Activated B cell treated with CpG ODN at 0.5 μM for 24 hours (primary cell): Measurements from ENCODE around the gene ZNF774. TPM values are rescaled to one million over a fixed set of nuclear protein-coding genes. Genes with fewer than 3 reads are reported as not detected.
A peak's percentile ranks its signal among the peaks of the same experiment; 100 is the strongest.
"Not testable (repeated sequence)": the region's sequence is repeated elsewhere in the genome, so short reads cannot be mapped to it uniquely, and the experiment has no call there.

Experiments used
- ATAC-seq: fragments of 200-7000 bp; cut with Tn5 transposase; one replicate; pipeline ENCODE4 v1.10.0; 2021; ENCODE audit warnings: low read depth, mild to moderate bottlenecking, moderate library complexity
- CTCF ChIA-PET: fragments of 350-600 bp; sonication (Branson Sonifier 250); formaldehyde crosslinking; loops from one replicate; lab custom pipeline; 2021; ENCODE audit warnings: antibody characterized with exemption; lab: Charles Lee
- POLR2A ChIA-PET: fragments of 350-600 bp; sonication (Branson Sonifier 250); formaldehyde crosslinking; loops from one replicate; lab custom pipeline; 2021; ENCODE audit warnings: antibody characterized with exemption; lab: Charles Lee
- DNase-seq: peaks from one replicate; pipeline ENCODE4 v3.0.0; 2022
- H3K27ac Mint-ChIP-seq: one replicate; pipeline ENCODE4 v1.8.0; 2020; ENCODE audit warnings: mixed read lengths
- H3K27me3 Mint-ChIP-seq: one replicate; pipeline ENCODE4 v1.8.0; 2021; ENCODE audit warnings: mixed read lengths
- H3K36me3 Mint-ChIP-seq: one replicate; pipeline ENCODE4 v1.8.0; 2021; ENCODE audit warnings: low read depth, mixed read lengths
- H3K4me1 Mint-ChIP-seq: one replicate; pipeline ENCODE4 v1.8.0; 2021; ENCODE audit warnings: mixed read lengths
- H3K4me3 Mint-ChIP-seq: one replicate; pipeline ENCODE4 v1.8.0; 2020; ENCODE audit warnings: mild to moderate bottlenecking, mixed read lengths
- H3K9me3 Mint-ChIP-seq: one replicate; pipeline ENCODE4 v1.8.0; 2020; ENCODE audit warnings: mixed read lengths
- CTCF ChIP-seq: fragments of 200-600 bp; IDR thresholded peaks from one replicate; pipeline ENCODE4 v1.8.0; 2022; ENCODE audit warnings: antibody characterized with exemption, mild to moderate bottlenecking
- intact Hi-C: fragments of 100-400 bp; cut with micrococcal nuclease; formaldehyde crosslinking; loops from one replicate; pipeline ENCODE4 v1.15.1; 2024
- total RNA-seq: library from RNA; stranded (reverse); gene quantifications from 2 replicates; pipeline ENCODE4 v1.2.3, GENCODE V29; 2022

The ZNF774 gene
- total RNA-seq, 1 donor from 2014 or later = 1.3 TPM

GRCh38 chr15:90407871-90408317 lies 55.8 kb downstream of the ZNF774 start:
- no peak overlapping the region for H3K4me3 Mint-ChIP-seq
- no peaks in the 10 kb centered on the region for H3K27me3 Mint-ChIP-seq
- H3K4me1 Mint-ChIP-seq = peaks cover 69% of the 10 kb centered on the region
- intact Hi-C loops = no loop called here
- ChIA-PET CTCF (interaction anchor here (0.9 to 1.9 kb wide), 3 partner anchors 40 to 115 kb away, joined by 3 read pairs; no protein-coding TSS in a partner anchor), POLR2A (no interaction called here)
- no peak for TF ChIP-seq CTCF
- no peak for ATAC-seq
- DNase-seq = no peak
- peaks cover 27% of the 10 kb centered on the region for H3K36me3 Mint-ChIP-seq
- no peak overlapping the region for H3K27ac Mint-ChIP-seq
- H3K9me3 Mint-ChIP-seq = peaks cover 2% of the 10 kb centered on the region

GRCh38 chr15:90408657-90409056 lies 56.6 kb downstream of the ZNF774 start:
- DNase-seq = no peak
- Mint-ChIP-seq H3K27ac (no peak overlapping the region), H3K9me3 (peaks cover 2% of the 10 kb centered on the region), H3K27me3 (no peaks in the 10 kb centered on the region), H3K4me3 (no peak overlapping the region), H3K36me3 (peaks cover 27% of the 10 kb centered on the region), H3K4me1 (peaks cover 75% of the 10 kb centered on the region)
- intact Hi-C loops = no loop called here
- no peak for TF ChIP-seq CTCF
- ChIA-PET POLR2A (no interaction called here), CTCF (interaction anchor here (1.9 kb wide), 1 partner anchor 116 kb away, joined by 3 read pairs; no protein-coding TSS in a partner anchor)
- no peak for ATAC-seq

- H3K36me3 Mint-ChIP-seq = peaks cover 23% of the 10 kb centered on the region
- H3K4me3 Mint-ChIP-seq, DNase-seq, CTCF ChIA-PET, H3K27me3 Mint-ChIP-seq, intact Hi-C loops, H3K27ac Mint-ChIP-seq, ATAC-seq, POLR2A ChIA-PET, H3K9me3 Mint-ChIP-seq: not testable (repeated sequence)
- peaks cover 80% of the 10 kb centered on the region for H3K4me1 Mint-ChIP-seq
Observed at GRCh38 chr15:90409587-90409986, 57.5 kb downstream of the ZNF774 start.

GRCh38 chr15:90410316-90410715 lies 58.2 kb downstream of the ZNF774 start:
- POLR2A ChIA-PET = not testable (repeated sequence)

GRCh38 chr15:90411176-90411575 lies 59.1 kb downstream of the ZNF774 start:
- DNase-seq = no peak
- TF ChIP-seq CTCF = no peak
- Mint-ChIP-seq H3K4me1 (peaks cover 77% of the 10 kb centered on the region), H3K36me3 (peaks cover 26% of the 10 kb centered on the region), H3K27ac (peak overlapping the region; percentile 41), H3K9me3 (peaks cover 2% of the 10 kb centered on the region), H3K27me3 (no peaks in the 10 kb centered on the region), H3K4me3 (no peak overlapping the region)
- POLR2A ChIA-PET = no interaction called here
- CTCF ChIA-PET = no interaction called here
- no peak for ATAC-seq
- intact Hi-C loops = no loop called here

More at GRCh38 chr15:90410316-90410715, 58.2 kb downstream of the ZNF774 start:
- H3K9me3 Mint-ChIP-seq, intact Hi-C loops, CTCF ChIA-PET, ATAC-seq, H3K4me3 Mint-ChIP-seq, H3K27me3 Mint-ChIP-seq, DNase-seq, H3K27ac Mint-ChIP-seq: not testable (repeated sequence)
- peaks cover 23% of the 10 kb centered on the region for H3K36me3 Mint-ChIP-seq
- peaks cover 78% of the 10 kb centered on the region for H3K4me1 Mint-ChIP-seq

Other genes starting within 250 kb of the ZNF774 start
- 49.1 and 51.2 TPM in 2 replicates for gene IDH2, start 249.8 kb upstream of the ZNF774 start, total RNA-seq
- gene SEMA4B, start 151.0 kb upstream of the ZNF774 start, total RNA-seq = 68.1 and 85.1 TPM in 2 replicates
- 96.6 and 105 TPM in 2 replicates for gene CIB1, start 118.3 kb upstream of the ZNF774 start, total RNA-seq
- gene GDPGP1, start 118.1 kb upstream of the ZNF774 start, total RNA-seq = 6.1 and 6.2 TPM in 2 replicates
- gene TTLL13, start 102.7 kb upstream of the ZNF774 start, total RNA-seq = 0.49 and 2.2 TPM in 2 replicates
- gene NGRN, start 86.6 kb upstream of the ZNF774 start, total RNA-seq = 32.8 and 34.1 TPM in 2 replicates
- gene IQGAP1, start 36.0 kb downstream of the ZNF774 start, total RNA-seq = 187 and 227 TPM in 2 replicates
- 54.7 and 65.0 TPM in 2 replicates for gene CRTC3, start 177.6 kb downstream of the ZNF774 start, total RNA-seq